ENCODE data around the gene CDH4.

CDH4 gene

DNA sequence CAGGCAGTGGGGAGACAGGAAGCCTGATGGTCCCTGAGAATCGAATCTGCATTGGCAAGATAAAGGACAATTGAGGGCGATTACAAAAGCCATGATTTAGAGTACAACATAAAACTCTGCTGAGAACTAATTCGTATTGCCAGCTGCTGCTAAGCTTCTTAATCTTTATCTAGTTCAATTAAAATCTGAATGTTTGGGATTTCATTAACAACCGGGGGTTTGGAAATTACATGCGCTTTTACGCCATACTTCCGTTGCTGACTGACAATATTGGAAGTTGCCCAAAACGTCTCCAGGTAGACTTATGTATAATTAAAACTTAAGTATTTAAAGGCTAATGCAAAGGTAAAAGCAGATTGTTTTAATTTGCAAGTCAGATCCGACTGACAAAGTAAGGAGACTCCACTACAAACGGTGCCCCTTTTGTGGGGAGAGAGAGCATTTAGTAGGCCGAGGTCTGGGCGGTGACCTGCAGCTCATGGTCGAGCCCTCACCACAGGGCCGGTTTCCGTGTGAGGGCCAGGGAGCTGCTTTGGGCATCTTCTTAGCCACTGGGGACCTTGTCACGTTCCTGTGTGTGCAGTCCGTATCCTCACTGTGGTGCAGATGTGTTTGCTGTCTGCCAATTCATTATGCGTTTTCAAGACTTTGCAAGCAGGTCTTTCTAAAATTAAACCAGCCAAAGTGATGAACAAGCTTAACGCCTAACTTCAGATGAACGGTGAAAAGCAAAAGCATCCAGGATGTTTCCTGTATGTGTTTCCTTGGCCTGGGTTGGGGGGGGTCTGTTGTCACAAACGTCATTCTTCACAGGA lies 49.9 kb downstream of the CDH4 start:
- DNase-seq (ENCODE audit: low spot score), result no peak

DNA sequence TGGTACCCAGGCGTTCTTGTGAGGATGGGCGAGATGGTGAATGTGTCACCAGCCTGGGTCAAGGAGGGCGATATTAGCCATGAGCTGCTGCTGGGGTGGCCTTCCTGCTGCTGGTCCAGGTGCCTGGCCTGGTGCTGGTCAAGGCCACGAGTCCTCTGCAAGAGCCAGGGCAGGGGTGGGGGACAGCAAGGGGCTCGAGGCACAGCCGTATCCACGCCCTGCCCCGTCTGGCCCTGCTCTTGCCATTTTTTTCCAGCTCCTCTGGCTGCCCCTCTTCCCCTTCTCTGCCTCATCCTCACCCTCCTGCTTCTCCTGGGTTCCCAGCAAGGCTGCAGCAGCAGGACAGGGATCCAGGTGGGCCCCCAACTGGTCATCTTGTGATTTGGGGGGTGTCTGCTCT lies 51.2 kb downstream of the CDH4 start:
- DNase-seq (ENCODE audit: low spot score), result no peak

DNA sequence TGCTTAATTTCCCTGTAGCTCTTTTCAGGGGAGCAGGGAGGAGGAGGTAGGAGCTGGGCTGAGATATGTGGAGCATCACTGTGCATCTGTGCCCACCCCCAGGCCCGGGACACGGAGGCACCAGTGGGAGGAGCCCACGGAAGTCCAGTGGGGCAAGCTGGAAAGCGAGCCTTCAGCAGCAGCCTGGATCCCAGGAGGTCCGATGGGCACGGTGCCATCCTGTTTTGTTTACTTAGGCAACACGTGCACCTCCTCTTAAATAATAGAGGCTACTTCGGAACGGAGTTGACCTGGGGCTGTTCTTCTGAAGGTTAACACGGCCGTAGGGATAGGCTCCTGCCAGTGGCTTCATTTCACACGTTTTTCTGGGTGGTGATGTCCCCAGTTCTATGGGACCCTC lies 51.6 kb downstream of the CDH4 start:
- no peak for DNase-seq (ENCODE audit: low spot score)

DNA sequence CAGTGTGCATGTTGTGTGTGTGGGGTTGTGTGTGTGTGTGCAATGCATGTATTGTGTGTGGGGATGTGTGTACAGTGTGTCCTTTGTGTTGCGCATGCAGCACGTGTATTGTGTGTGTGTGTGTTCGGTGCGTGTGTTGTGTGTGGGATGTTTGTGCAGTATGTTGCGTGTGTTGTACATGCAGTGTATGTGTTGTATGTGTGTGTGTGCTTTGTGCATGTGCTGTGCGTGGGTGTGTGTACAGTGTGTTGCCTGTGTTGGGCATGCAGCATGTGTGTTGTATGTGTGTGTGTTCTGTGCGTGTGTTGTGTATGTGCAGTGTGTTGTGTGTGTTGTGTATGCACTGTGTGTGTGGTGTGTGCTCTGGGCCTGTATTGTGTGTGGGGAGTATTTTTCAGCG lies 52.7 kb downstream of the CDH4 start:
- DNase-seq (ENCODE audit: low spot score), result no peak

DNA sequence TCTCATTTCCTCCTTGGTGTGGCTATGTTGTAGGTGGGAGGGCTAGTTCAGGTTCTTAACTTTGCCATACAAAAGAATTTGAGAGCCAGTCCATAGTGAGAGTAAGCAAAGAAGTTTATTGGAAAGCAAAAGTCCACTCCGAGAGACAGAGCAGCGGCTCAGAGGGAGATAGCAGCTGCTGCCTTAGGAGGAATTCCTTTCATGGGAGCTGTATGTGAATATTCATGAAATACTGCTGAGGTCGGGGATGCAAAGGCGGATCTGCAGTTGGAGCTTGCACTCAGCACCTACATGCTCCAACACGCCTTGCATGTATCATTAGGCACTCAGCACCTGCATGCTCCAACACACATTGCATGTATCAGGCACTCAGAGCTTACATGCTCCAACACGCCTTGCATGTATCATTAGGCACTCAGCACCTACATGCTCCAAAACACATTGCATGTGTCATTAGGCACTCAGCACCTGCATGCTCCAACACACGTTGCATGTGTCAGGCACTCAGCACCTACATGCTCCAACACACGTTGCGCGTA lies 54.9 kb downstream of the CDH4 start:
- no peak for DNase-seq (ENCODE audit: low spot score)

DNA sequence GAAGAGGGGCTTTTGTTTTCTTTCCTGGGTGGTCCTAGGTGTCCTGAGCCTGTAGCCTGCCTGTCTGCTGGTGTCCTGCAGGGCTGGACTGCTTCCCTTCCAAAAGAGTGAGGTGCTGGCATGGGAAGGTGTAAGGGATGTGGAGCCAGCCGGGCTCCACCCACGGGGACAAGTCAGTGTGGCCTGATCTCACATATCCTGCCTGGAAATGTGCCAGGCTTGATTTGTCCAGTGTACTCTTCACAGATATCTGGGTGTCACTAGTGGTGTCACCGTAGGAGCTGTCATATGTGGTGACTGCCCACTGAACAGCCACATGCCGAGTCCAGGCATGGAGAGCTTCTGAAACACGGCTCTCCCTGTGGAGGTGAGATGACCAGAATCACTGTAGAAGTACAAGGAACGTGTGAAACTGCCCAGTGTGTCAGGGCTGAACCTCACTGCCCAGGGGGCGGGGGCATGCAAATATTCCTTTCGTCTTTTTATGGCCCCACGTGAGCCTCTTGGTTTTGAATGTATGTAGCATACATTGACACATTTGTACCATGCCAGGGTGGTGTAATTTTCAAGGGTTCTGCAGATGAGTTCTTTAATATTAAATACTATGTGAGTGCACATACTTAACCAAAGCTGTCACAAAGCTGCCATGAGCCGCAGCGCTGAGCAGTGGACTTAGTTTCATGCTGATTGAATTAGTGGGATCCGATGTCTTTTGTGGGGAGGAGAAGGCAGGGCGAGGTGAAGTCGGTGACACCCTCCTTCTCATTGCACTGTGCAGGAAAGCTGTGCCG lies 55.8 kb downstream of the CDH4 start:
- DNase-seq (ENCODE audit: low spot score), result no peak

DNA sequence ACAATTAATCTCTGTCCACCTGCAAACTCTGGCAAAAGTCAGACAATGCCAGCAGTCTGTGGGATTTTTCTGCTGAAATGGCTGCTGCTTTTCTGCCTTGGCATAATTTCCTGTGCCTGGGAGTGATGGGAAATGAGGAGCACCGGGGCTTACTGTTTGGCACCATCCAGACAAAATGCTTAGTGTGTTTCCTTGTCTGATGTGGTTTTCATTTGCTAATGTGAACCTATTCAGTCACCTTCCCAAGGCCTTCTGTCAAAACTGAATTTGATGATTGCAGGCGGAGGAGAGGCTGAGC lies 56.4 kb downstream of the CDH4 start:
- no peak for DNase-seq (ENCODE audit: low spot score)

DNA sequence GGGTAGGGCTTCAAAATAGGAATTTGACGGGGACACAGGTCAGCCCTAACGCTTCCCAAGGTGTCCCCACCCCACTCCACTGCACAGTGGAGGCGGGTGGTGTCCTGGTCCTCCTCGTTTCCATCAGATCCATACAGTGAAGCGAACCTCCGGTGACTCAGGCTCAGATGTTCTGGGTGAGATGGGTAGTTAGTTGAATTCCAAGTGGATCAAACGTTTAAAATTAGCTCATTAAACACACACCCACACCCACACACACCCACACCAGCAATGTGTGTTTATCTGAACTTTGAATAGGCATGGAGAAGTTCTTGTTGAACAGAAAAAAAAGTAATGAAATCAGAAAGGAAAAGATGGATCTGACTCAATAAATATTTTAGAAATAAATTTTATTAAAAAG lies 58.9 kb downstream of the CDH4 start:
- no peak for DNase-seq (ENCODE audit: low spot score)

GRCh38 chr20:61311656-61312387 lies 59.8 kb downstream of the CDH4 start:
- DNase-seq (ENCODE audit: low spot score), result no peak

DNA sequence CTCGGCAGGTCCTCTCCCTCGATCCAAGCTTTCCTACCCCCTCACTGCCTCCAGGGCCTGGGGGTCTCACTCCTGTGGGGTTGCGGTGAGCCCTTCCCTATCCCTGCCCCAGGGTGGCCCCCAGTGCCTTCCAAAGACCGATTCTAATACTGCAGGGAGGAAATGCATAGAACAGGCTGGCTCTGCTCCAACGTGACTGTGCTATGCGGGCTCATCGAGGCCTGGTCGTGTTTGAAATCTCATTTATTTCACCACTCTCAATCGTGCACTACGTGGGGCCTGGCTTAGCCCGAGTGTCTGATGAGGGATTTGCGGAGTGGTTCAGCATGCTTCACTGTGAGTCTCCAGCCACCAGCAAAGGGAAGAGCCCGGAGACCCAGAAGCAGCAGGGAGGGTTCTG lies 60.9 kb downstream of the CDH4 start:
- no peak for DNase-seq (ENCODE audit: low spot score)

DNA sequence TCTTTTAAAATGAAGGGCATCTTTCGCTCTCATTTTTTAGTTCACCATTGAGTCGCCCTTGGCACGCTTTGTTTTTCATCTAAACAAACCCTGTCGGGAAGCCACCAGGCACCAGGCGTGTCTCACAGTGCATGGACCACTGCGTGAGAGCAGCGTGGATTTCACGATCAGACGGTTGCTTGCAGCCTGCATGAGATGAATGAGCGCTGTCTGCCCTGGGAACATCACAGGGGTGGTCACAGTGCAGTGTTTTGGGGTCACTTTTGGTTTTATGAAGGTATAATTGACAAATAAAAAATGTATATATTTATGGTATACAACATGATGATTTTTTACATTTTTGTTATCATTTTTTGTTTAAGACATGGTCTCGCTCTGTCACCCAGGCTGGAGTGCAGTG lies 61.3 kb downstream of the CDH4 start:
- no peak for DNase-seq (ENCODE audit: low spot score)

DNA sequence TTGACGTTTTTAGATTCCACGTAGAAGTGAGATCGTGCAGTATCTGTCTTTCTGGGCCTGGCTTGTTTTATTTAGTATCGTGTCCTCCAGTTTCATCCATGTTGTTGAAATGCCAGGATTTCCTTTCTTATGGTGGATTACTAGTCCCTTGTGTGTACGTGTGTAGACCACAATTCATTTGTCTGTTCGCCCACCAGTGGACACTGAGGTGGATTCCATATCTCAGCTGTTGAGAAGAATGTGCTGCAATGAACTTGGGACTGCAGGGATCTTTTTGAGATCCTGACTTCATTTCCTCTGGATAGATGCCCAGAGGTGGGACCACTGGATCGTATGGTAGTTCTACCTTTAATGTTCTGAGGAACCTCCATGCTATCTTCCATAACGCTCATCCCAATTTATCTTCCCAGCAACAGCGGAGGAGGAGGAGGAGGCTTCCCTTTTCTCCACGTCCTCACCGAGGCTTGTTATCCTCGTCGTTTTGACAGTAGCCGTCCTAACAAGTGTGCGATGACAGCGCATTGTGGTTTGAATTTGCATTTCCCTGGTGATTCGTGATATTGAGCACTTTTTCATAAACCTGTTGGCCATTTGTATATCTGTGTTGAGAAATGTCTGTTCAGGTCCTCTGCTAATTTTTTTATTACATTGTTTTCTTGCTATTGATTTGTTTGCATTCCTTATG lies 62.4 kb downstream of the CDH4 start:
- no peak for DNase-seq (ENCODE audit: low spot score)

- DNase-seq (ENCODE audit: low spot score), result no peak
Measured at GRCh38 chr20:61315319-61315718, 63.3 kb downstream of the CDH4 start.

GRCh38 chr20:61316346-61316745 lies 64.3 kb downstream of the CDH4 start:
- no peak for DNase-seq (ENCODE audit: low spot score)

GRCh38 chr20:61317966-61318530 lies 66.0 kb downstream of the CDH4 start:
- DNase-seq (ENCODE audit: low spot score), result no peak

- no peak for DNase-seq (ENCODE audit: low spot score)
Measured at GRCh38 chr20:61320691-61321425, 68.8 kb downstream of the CDH4 start.

DNA sequence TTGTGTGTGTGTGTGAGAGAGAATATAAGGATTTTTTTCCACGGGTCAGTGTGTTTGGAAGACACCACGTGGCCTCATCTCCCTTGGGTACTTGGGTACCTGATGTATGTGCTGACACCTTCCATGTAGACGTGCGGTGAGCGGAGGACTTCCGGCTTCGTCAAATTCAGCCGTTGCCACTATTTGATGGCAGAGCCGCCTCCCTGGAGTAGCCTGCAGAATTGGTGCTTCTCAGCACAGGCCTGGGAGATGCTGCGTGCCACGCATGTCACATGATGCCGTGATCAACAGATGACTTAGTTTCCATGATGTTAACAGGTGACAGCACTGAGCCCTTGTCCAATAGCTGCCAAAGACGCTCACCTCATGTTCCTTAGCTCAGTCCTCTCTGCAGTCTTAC lies 69.4 kb downstream of the CDH4 start:
- DNase-seq (ENCODE audit: low spot score), result no peak

- no peak for DNase-seq (ENCODE audit: low spot score)
Measured at GRCh38 chr20:61322151-61322865, 70.2 kb downstream of the CDH4 start.

- no peak for DNase-seq (ENCODE audit: low spot score)
Measured at GRCh38 chr20:61324906-61325305, 72.8 kb downstream of the CDH4 start.

DNA sequence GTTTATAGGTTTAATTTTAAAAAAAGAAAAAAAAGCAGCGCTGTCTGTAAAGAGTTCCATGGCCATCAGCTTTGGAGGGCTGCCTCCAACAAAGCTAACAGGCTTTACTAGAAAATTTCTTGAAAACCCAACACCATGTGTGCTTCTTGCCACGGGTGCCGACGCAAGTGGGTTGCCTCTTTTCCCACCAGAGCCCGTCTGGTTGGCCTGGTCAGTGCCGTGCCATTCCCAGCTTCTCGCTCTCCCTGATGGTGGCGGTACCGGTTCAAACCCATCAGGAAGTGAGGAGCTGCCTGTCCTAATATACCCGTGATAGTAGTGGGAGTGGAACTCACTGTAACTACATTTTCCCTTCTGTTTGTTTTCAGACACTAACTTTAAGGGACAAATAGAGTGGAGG lies 73.7 kb downstream of the CDH4 start:
- no peak for DNase-seq (ENCODE audit: low spot score)
